Kidney glomerular epithelial cell (primary cell): ENCODE measurements around the gene MAPKAPK3.

Experiments
- DNase-seq: peaks from one replicate; lab custom pipeline; 2025; lab: John Stamatoyannopoulos, UW

Gene MAPKAPK3

DNA sequence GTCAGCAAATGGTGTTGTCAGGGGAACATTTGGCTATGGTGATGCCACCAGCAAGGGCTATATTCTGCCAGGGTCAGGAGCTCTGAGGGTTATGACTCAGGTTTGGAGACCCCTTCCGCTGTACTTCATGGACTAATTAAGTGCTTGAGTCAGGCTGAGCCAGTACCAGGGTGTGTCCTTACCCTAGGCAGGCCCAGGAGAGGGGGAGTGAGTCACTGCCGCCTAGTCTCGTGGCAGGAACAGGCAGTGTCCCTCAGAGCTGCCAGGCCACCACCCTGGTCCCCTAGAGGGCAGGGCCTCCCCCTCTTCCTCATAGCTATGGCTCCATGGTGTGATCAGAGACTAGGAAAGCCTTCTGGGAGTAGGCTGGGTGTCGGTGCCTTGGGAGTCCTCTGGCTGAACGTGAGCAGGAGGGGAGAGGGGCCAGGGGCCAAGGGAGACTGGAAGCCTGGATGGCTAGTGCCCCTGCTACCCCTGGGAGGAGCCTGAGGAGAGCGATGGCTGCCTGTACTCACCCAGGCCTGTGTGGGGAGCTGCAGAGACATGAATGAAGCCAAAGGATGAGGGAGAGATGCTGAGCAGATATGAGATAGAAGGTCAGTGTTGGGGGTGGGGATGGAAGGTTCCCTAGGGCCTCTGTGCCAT, 10.6 kb downstream of the MAPKAPK3 start:
- peak; percentile 52 for DNase-seq

DNA sequence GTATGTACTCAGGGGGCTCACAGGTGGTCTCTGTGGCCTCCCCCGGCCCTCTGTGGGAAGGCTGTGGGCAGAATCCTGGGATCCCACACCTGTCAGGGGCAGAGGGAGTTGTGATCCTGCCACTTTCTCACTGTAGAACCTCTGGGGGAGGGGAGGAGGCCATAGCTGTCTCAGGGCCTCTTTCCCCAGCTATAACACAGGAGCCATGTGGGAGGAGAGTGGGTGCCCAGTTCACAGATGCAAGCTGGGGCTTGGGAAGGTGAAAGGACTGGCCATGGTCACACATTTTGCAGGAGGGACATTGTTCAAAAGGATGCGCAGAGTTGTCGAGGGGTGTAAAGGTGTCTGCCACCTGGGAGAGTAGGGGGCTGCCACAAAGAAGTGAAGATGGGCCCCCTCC, 11.7 kb downstream of the MAPKAPK3 start:
- no peak for DNase-seq

DNA sequence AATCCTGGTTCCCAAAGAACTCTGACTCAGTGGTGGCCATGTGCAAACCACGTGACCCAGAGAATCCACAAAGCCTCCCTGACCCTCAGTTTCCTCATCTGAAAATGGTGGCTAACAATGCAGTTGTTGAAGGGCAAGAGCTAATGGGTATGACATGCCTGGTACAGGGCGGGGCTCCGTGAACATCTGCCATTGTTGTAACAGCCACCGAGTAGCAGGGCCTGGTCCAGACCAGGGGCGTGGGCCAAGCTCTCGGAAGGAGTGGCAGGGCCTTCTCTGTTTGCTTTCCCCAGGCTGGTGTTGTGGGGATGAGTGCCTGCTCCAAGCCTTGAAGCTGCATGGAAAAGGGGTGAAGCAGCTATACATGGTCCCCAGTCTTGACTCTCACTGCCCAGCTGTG, 13.4 kb downstream of the MAPKAPK3 start:
- DNase-seq = no peak

DNA sequence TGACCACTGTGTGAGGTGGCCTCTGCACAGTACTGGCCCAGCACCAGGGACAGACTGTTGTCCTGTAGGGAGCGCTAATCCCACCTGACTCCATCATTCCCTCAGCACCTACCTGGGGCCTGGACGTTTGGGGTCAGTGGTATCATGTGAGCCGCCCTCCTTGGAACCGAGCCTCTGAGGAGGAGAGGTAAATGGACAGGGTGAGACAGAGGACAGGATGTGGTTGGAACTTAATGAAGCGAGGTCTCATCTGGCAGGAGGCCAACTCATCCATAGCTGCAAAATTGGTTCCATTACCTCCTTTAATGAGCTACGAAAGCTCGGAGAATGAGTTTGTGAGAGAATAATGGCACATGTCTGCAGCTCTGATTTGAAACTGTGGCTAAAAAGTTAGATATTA, 13.9 kb downstream of the MAPKAPK3 start:
- peak; percentile 91 for DNase-seq

DNA sequence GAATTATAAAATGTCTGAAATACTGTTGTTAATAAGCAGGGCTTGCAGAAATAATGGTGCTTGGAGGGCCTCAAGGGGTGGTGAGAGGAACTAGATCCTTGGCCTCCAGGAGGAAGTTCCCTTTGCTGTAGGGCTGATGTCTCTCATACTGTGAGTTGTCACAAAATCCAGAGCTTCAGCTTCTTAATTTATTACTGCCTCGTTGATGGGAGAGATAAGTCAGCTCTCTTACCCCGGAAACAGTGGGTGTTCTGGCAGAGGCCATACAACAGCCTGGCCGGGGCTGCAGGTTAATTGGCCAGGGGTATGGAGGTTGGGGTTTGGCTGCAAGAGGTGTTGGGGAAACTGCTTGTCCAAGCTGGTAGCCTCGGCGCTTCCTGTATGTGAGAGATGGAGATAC, 15.5 kb downstream of the MAPKAPK3 start:
- DNase-seq = no peak

DNA sequence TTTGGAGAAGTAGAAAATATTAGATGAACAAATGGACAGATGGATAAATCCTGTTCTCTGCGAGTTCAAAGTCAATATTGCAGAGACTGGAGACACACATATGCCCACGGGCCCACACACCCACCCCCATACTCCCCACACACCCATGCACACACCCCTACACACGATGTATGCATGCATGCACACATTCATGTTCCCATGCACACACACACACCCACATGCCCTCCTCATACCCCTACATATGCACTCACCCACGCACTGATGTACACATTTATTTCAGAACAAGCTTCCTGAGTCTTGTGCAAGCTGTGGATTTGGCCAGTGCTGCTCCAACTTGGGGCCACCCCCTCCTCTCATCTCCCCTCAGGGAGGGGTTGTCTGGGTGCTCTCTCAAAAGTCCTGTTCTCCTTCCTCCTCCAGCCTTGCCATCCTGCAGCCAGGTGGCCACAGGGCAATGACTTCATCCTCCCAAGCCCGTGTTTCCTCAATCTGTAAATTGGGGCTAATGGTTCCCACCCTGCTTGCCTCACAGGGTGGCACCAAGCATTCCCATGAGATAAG, 16.4 kb downstream of the MAPKAPK3 start:
- no peak for DNase-seq

DNA sequence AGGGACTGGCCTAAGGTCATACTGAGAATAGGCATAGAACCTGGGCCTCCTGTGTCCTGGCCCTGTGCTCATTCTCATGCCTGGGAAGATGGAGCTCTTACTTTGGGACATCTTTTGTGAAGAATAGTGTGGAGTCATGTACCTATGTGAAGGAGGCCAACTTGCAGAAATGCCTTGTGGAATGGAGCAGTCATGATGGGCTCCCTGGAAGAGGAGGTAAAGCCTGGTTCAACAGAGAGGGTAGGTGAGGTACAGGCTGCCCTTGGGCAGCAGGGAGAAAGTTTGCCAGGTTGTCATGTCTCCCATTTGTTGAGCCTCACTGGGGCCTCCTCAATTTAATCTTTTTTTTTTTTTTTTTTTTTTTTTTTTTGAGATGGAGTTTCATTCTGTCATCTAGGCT, 18.1 kb downstream of the MAPKAPK3 start:
- DNase-seq = no peak

GRCh38 chr3:50637011-50637410, 20.1 kb downstream of the MAPKAPK3 start:
- no peak for DNase-seq

DNA sequence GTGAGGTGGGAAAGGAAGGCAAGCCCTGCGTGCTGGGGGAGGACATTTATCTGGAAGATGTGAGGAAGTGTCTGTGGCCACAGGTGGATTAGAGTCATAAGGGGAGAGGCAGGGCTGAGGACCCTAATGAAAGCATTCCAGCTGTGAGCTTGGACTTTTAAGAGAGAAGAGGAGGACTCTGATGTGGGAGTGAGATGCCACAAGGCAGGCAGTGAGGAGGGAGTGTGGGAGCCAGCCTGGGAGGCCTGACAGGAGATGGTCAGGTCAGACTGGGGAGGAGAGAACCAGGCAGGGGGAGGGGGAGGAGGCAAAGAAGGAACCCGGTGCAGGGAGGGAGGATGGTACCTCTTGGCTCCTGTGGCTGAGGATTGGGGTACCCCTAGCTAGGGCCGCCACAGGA, 21.0 kb downstream of the MAPKAPK3 start:
- no peak for DNase-seq

- peak; percentile 74 for DNase-seq
Observed at GRCh38 chr3:50639055-50639494, 22.1 kb downstream of the MAPKAPK3 start.

GRCh38 chr3:50642382-50642781, 25.4 kb downstream of the MAPKAPK3 start:
- DNase-seq = no peak

GRCh38 chr3:50644561-50644960, 27.6 kb downstream of the MAPKAPK3 start:
- DNase-seq = no peak

- DNase-seq = no peak
Observed at GRCh38 chr3:50645378-50645777, 28.4 kb downstream of the MAPKAPK3 start.

DNA sequence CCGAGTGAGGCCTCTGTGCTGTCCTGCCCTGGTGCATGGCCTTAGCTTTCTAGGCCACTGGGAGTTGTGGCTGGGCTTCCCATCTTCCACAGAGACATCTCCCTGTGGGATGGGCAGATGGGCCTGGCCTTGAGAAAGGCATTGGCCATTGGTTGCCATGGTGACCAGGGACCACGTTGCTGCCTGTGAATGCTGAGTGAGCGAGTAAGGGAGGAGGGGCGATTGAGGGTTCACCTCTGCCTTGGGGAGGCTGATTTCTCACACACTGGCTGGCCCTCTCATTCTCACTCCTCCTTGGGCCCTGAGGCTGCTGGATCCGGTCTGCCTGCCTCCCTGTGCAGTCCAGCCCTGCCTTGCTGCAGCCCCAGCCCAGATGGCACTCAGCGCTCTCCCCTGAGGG, 31.4 kb downstream of the MAPKAPK3 start:
- no peak for DNase-seq

DNA sequence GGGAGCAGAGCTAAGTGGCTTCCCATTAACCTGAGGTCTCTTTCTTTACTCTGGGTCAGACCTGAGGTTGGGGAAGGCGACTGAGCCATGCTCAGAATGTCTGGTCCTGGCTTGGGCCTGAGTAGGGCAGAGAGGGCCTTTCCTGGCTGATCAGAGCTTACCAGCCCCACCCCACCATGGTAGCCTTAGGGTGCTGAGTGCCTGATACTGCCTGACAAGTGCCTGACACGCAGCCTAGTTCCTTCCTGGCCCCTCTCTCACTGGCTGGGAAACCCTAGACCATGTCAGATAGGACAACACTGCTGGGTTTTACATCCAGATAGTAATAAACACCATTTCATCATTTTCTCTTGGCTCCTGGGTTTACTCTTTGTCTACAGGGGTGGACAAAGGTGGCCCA, 32.0 kb downstream of the MAPKAPK3 start:
- no peak for DNase-seq

- DNase-seq = no peak
Observed at GRCh38 chr3:50649451-50649931, 32.5 kb downstream of the MAPKAPK3 start.

DNA sequence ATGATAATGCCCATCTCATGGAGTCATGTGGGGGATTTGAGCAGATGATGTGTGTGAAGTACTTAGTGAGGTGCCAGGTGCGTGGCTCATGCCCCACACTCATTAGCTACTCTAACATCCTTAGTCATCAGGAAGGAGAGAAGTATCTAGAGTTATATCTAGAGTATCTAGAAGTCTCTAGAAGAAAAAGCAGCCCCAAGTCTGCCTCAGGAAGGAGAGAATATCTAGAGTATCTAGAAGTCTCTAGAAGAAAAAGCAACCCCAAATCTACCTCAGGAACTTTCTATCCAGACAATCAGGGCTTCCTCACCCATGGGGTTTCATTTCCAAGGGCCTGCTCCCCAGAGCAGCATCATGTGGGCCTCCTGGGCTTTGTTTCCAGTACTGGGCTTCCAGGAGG, 33.1 kb downstream of the MAPKAPK3 start:
- DNase-seq = no peak

DNA sequence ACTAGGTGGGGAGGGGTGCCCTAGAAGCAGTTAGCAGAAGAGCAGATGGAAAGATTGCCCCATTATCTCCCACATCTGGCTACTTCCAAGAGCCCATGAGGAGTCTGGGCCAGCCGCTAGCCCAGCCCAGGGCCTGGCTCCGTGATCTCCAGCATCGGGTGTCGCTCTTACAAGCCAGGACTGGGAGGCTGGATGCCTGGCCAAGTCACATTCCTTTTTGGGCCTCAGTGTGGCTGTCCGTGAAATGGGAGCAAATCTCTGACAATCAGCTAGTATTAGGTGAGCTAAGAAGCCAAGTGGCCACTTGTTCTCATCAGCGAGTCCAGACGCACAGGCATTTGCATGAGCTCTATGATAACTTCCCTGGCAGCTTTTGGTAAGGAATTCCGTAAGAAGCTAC, 34.5 kb downstream of the MAPKAPK3 start:
- DNase-seq = no peak

- no peak for DNase-seq
Observed at GRCh38 chr3:50651920-50652529, 35.1 kb downstream of the MAPKAPK3 start.

DNA sequence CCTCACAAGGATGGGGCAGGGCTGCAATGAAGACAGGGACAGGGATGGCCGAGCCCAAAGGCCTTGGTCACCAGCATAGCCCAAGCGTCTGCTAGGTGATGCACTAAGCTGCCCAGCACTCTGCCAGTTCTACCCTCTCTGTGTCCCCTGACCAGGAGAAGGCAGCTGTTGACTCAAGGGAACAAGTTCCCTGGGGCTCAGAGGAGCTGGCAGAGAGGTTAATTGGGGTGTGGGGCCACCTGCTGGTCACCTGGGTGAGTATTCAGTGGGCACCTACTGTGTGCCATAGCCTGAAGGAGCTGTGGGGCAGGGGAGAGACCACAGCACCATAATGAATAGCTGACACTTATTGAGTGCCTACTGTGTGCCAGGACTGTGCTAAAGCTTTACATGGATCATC, 35.8 kb downstream of the MAPKAPK3 start:
- no peak for DNase-seq

DNA sequence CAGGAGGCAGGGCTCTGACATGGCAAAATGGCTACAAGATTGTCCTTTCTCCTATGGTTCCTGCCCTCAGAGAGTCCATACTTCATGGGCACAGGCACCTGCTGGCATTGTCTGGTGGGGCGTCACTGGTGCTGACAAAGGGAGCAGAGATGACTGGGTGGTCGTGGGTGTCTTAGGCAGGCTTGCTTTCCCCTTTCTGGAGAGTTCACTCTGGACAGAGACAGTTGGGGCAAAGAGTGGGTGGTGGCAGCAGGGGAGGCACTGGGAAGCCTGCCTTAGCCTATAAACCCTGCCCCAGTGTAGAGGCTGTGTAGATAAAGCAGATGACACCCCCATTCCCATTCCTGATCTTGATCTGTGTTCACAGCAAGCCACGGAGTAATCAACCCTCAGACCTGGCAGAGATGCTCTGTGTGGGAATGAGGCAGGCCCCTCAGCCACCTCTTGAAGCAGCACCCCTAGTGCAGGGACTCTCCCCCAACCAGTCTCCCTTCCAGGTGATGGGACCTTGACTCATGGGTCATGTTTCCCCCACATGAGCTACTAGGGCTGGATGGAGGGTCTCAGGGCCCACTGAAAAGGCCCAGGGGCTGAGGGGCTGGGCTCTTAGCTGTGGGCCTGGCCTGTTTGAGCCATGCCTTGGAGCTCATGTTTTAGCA, 37.1 kb downstream of the MAPKAPK3 start:
- DNase-seq = no peak

GRCh38 chr3:50655009-50655830, 38.3 kb downstream of the MAPKAPK3 start:
- no peak for DNase-seq
